Right cardiac atrium (tissue), 5 donors: ENCODE results near the gene GLRX3. TPM values are rescaled to one million over a fixed set of nuclear protein-coding genes. Genes with fewer than 3 reads are reported as not detected.

Experiments
- ATAC-seq, 2 donors: fragments of 200-7000 bp; cut with Tn5 transposase; one replicate each; pipeline versions ENCODE4 v1.8.0 to v1.9.1; 2020; ENCODE audit warnings: moderate library complexity in 2 of 2, mild to moderate bottlenecking in 1 of 2
- DNase-seq, 3 donors: peaks; one replicate each; pipeline ENCODE4 v3.0.0-alpha.2; 2020
- H3K27ac ChIP-seq: one replicate; pipeline ENCODE4 v1.5.1; 2013; ENCODE audit warnings: mild to moderate bottlenecking, low read length, control low read depth, moderate library complexity
- H3K27me3 ChIP-seq: one replicate; pipeline ENCODE4 v1.6.1; 2013; ENCODE audit not compliant: control insufficient read depth, insufficient read depth
- H3K4me1 ChIP-seq: one replicate; pipeline ENCODE4 v1.6.1; 2013; ENCODE audit warnings: low read length; ENCODE audit not compliant: control insufficient read depth, insufficient read depth
- H3K4me3 ChIP-seq: one replicate; pipeline ENCODE4 v1.5.1; 2013; ENCODE audit warnings: low read length, control low read depth
- H3K9me3 ChIP-seq: one replicate; pipeline ENCODE4 v1.6.1; 2013; ENCODE audit warnings: low read length; ENCODE audit not compliant: control insufficient read depth
- WGBS: extraction: QIAGEN DNeasy Blood & Tissue Kit; methylation state at CpG from one replicate; pipeline ENCODE4 v1.1.7; 2013; 5-methylcytosine and 5-hydroxymethylcytosine counted together
- intact Hi-C, 4 donors: fragments of 100-400 bp; cut with DNase I; formaldehyde crosslinking; loops; one replicate each; pipeline versions ENCODE4 v1.11.0 to v1.14.0; 2022 to 2023
- polyA plus RNA-seq: library from polyadenylated mRNA; stranded (reverse); fragments of 200-250 nt; gene quantifications from one replicate; pipeline ENCODE4 v1.2.3, GENCODE V29; 2013
- total RNA-seq, 4 donors: library from RNA; stranded (reverse); fragmentation: NEBNext Ultra II Directional; extraction: Animal tissue kit (Norgen Biotek cat#: 25700); gene quantifications; one replicate each; pipeline ENCODE4 v1.2.1, GENCODE V29; 2021
- donor health status: healthy with polysubstance abuse.
- donor health status: DM: no; HTN: yes; CAD: no.
- donor health status: DM: no; HTN: no; CAD: no.
- donor health status: DM: no; HTN: yes; CAD: no; lungs with severe emphysema.
- donor health status: DM: yes; HTN: yes; CAD: no.

GLRX3 gene
- total and polyA plus RNA-seq, 5 donors: 52.8 to 62.5 (median 58.9) TPM

GRCh38 chr10:130208807-130209206, 72.6 kb downstream of the GLRX3 start:
- no peaks in the 10 kb centered on the region for H3K9me3 ChIP-seq
- H3K27ac ChIP-seq: no peak overlapping the region
- WGBS: 53% methylated on average over 3 of the region's 3 CpGs
- ATAC-seq: no peak
- intact Hi-C loops: no loop called here
- no peaks in the 10 kb centered on the region for H3K27me3 ChIP-seq
- DNase-seq: no peak
- no peak overlapping the region for H3K4me3 ChIP-seq
- no peaks in the 10 kb centered on the region for H3K4me1 ChIP-seq

GRCh38 chr10:130212746-130213145, 76.6 kb downstream of the GLRX3 start:
- no peaks in the 10 kb centered on the region for H3K9me3 ChIP-seq
- no peak overlapping the region for H3K4me3 ChIP-seq
- DNase-seq (no peak), ATAC-seq (no peak)
- WGBS: 73% methylated on average over 4 of the region's 4 CpGs
- H3K27me3 ChIP-seq: no peaks in the 10 kb centered on the region
- intact Hi-C loops: no loop called here
- no peak overlapping the region for H3K27ac ChIP-seq
- H3K4me1 ChIP-seq: no peaks in the 10 kb centered on the region

GRCh38 chr10:130213286-130214080, 77.3 kb downstream of the GLRX3 start:
- no peak overlapping the region for H3K27ac ChIP-seq
- 91% methylated on average over 51 of the region's 51 CpGs for WGBS
- ATAC-seq: no peak

GRCh38 chr10:130214431-130214830, 78.2 kb downstream of the GLRX3 start:
- WGBS: 90% methylated on average over 7 of the region's 7 CpGs
- Histone ChIP-seq H3K9me3 (no peaks in the 10 kb centered on the region), H3K4me1 (no peaks in the 10 kb centered on the region), H3K27ac (no peak overlapping the region), H3K4me3 (no peak overlapping the region), H3K27me3 (no peaks in the 10 kb centered on the region)
- DNase-seq (no peak), ATAC-seq (no peak)
- intact Hi-C loops: no loop called here

More at GRCh38 chr10:130213286-130214080, 77.3 kb downstream of the GLRX3 start:
- intact Hi-C loops: no loop called here
- Histone ChIP-seq H3K4me3 (no peak overlapping the region), H3K9me3 (no peaks in the 10 kb centered on the region), H3K4me1 (no peaks in the 10 kb centered on the region), H3K27me3 (no peaks in the 10 kb centered on the region)
- no peak for DNase-seq

- ATAC-seq (no peak), DNase-seq (no peak)
- intact Hi-C loops: no loop called here
- Histone ChIP-seq H3K27me3 (no peaks in the 10 kb centered on the region), H3K4me3 (no peak overlapping the region), H3K9me3 (no peaks in the 10 kb centered on the region), H3K4me1 (no peaks in the 10 kb centered on the region), H3K27ac (no peak overlapping the region)
- 82% methylated on average over 13 of the region's 13 CpGs for WGBS
These were observed 79.2 kb downstream of the GLRX3 start for GRCh38 chr10:130215151-130215930.

GRCh38 chr10:130215931-130216231, 79.7 kb downstream of the GLRX3 start:
- ATAC-seq (no peak), DNase-seq (no peak)
- no peak overlapping the region for H3K4me3 ChIP-seq
- no peak overlapping the region for H3K27ac ChIP-seq
- no peaks in the 10 kb centered on the region for H3K27me3 ChIP-seq
- no peaks in the 10 kb centered on the region for H3K9me3 ChIP-seq
- intact Hi-C loops: no loop called here
- no peaks in the 10 kb centered on the region for H3K4me1 ChIP-seq
- WGBS: 80% methylated on average over 8 of the region's 8 CpGs

GRCh38 chr10:130218181-130218641, 82.0 kb downstream of the GLRX3 start:
- intact Hi-C loops: no loop called here
- no peak for ATAC-seq
- DNase-seq: no peak
- H3K4me1 ChIP-seq: no peaks in the 10 kb centered on the region
- H3K9me3 ChIP-seq: no peaks in the 10 kb centered on the region
- no peak overlapping the region for H3K4me3 ChIP-seq
- H3K27ac ChIP-seq: no peak overlapping the region
- no peaks in the 10 kb centered on the region for H3K27me3 ChIP-seq
- WGBS: 82% methylated on average over 12 of the region's 12 CpGs

- Histone ChIP-seq H3K27ac (no peak overlapping the region), H3K4me1 (no peaks in the 10 kb centered on the region), H3K4me3 (no peak overlapping the region), H3K9me3 (no peaks in the 10 kb centered on the region), H3K27me3 (no peaks in the 10 kb centered on the region)
- DNase-seq (no peak), ATAC-seq (no peak)
- 93% methylated on average over 9 of the region's 9 CpGs for WGBS
- intact Hi-C loops: no loop called here
These were observed 82.7 kb downstream of the GLRX3 start for GRCh38 chr10:130218936-130219335.

- DNase-seq: no peak
- intact Hi-C loops: no loop called here
- WGBS: 87% methylated on average over 19 of the region's 19 CpGs
These were observed 84.3 kb downstream of the GLRX3 start for GRCh38 chr10:130220251-130221185.

GRCh38 chr10:130221456-130222375, 85.5 kb downstream of the GLRX3 start:
- DNase-seq: no peak
- ATAC-seq: peak in 1 of 2 donors; percentile 28
- H3K27ac ChIP-seq: no peak overlapping the region
- no peaks in the 10 kb centered on the region for H3K4me1 ChIP-seq
- intact Hi-C loops: no loop called here
- H3K9me3 ChIP-seq: no peaks in the 10 kb centered on the region
- WGBS: 72% methylated on average over 15 of the region's 15 CpGs
- no peak overlapping the region for H3K4me3 ChIP-seq
- H3K27me3 ChIP-seq: no peaks in the 10 kb centered on the region

More at GRCh38 chr10:130220251-130221185, 84.3 kb downstream of the GLRX3 start:
- no peak for ATAC-seq
- Histone ChIP-seq H3K27me3 (no peaks in the 10 kb centered on the region), H3K27ac (no peak overlapping the region), H3K4me3 (no peak overlapping the region), H3K4me1 (no peaks in the 10 kb centered on the region), H3K9me3 (no peaks in the 10 kb centered on the region)
